SK-N-MC (cell line): Measurements from ENCODE around the gene LLGL2.

ENCODE experiments used
- DNase-seq: peaks from one replicate; pipeline ENCODE4 v3.0.0-alpha.2; 2011; ENCODE audit warnings: low read depth, low spot score
- H3K27ac ChIP-seq: fragments of 200-600 bp; sonication (generic); 2 replicates; pipeline ENCODE4 v1.5.1; 2016; ENCODE audit warnings: mixed run types
- H3K36me3 ChIP-seq: fragments of 200-600 bp; sonication (generic); 2 replicates; pipeline ENCODE4 v1.6.1; 2017; ENCODE audit warnings: antibody characterized with exemption, low read length, mixed read lengths; ENCODE audit not compliant: insufficient read depth
- H3K4me3 ChIP-seq: fragments of 200-600 bp; sonication (generic); 2 replicates; pipeline ENCODE4 v1.5.1; 2016
- H3K9ac ChIP-seq: fragments of 200-600 bp; sonication (generic); 2 replicates; pipeline ENCODE4 v1.8.0; 2017; ENCODE audit warnings: mixed run types, mixed read lengths; ENCODE audit not compliant: insufficient read length
- H3K9me3 ChIP-seq: fragments of 200-600 bp; sonication (generic); 2 replicates; pipeline ENCODE4 v1.6.1; 2017; ENCODE audit warnings: low read depth, mild to moderate bottlenecking, antibody characterized with exemption, low read length, moderate library complexity, mixed read lengths
- EZH2 ChIP-seq: fragments of 200-600 bp; sonication (generic); IDR thresholded peaks from one replicate; pipeline ENCODE4 v1.6.1; 2017; ENCODE audit warnings: antibody characterized with exemption
- FOXP2 ChIP-seq: optimal IDR thresholded peaks from 2 replicates; pipeline ENCODE3; 2011; ENCODE audit warnings: mild to moderate bottlenecking, moderate library complexity; ENCODE audit not compliant: insufficient read depth; ENCODE audit errors: extremely low read length, control extremely low read depth
- POLR2AphosphoS5 ChIP-seq: IDR thresholded peaks from 2 replicates; pipeline ENCODE4 v1.6.1; 2012; ENCODE audit warnings: mild to moderate bottlenecking, low read depth, low read length, borderline replicate concordance

LLGL2 gene

GRCh38 chr17:75587675-75588595, 62.4 kb downstream of the LLGL2 start, which contains the start of gene MYO15B:
MYO15B (plus strand) TSS chr17:75587800; CDS start chr17:75588058, 258 bp downstream.
- Histone ChIP-seq H3K4me3 (no peak within 1 kb of the TSS), H3K27ac (no peak within 1 kb of the TSS), H3K9me3 (no peaks in the 10 kb centered on the region), H3K36me3 (no peaks in the 10 kb centered on the region), H3K9ac (no peak within 1 kb of the TSS)
- no peak for DNase-seq
- TF ChIP-seq POLR2AphosphoS5 (no peak), FOXP2 (no peak), EZH2 (no peak)

- Histone ChIP-seq H3K36me3 (no peaks in the 10 kb centered on the region), H3K4me3 (no peak overlapping the region), H3K27ac (no peak overlapping the region), H3K9ac (no peak overlapping the region), H3K9me3 (no peaks in the 10 kb centered on the region)
- TF ChIP-seq EZH2 (no peak), POLR2AphosphoS5 (no peak), FOXP2 (no peak)
- DNase-seq = no peak
These were observed 63.1 kb downstream of the LLGL2 start for GRCh38 chr17:75588596-75589011.

GRCh38 chr17:75589012-75589918, 63.8 kb downstream of the LLGL2 start:
- TF ChIP-seq FOXP2 (no peak), POLR2AphosphoS5 (0 out of 2 replicates have a peak, but pooled peaks have one; percentile 31), EZH2 (no peak)
- H3K9me3 ChIP-seq = no peaks in the 10 kb centered on the region
- H3K4me3 ChIP-seq = peak overlapping the region; percentile 80
- H3K27ac ChIP-seq = no peak overlapping the region
- no peak for DNase-seq
- no peaks in the 10 kb centered on the region for H3K36me3 ChIP-seq
- peak overlapping the region; percentile 67 for H3K9ac ChIP-seq

GRCh38 chr17:75589919-75590303, 64.4 kb downstream of the LLGL2 start:
- TF ChIP-seq FOXP2 = no peak
- no peak for TF ChIP-seq POLR2AphosphoS5
- no peak for TF ChIP-seq EZH2
- Histone ChIP-seq H3K36me3 (no peaks in the 10 kb centered on the region), H3K27ac (no peak overlapping the region), H3K9me3 (no peaks in the 10 kb centered on the region), H3K9ac (peak overlapping the region; percentile 67), H3K4me3 (peak overlapping the region; percentile 80)
- no peak for DNase-seq

DNA sequence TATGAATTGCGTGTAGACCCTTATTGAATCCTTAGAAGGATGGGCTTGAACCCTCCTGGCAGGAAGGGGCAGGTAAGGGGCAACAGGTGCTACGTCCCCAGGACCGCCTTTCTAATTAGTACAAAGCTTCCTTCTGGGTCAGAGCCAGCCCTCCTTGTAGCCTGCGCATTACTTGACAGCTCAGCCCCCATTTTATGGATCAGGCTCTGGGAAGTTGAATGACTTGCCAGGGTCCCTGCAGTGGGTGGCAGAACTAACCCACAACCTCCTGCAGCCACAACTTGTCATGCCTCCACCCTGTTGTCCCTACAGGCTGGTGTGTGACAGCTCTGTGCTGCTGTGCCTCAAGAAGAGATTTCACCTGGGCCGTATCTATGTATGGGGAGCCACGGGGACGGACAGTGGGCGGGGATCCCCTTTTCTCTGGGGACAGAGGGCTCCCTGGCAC, 64.8 kb downstream of the LLGL2 start:
- no peak for DNase-seq
- no peaks in the 10 kb centered on the region for H3K9me3 ChIP-seq
- no peaks in the 10 kb centered on the region for H3K36me3 ChIP-seq
- peak overlapping the region; percentile 80; the same call in 1 of the 2 replicates for H3K4me3 ChIP-seq
- H3K9ac ChIP-seq = no peak overlapping the region
- no peak for TF ChIP-seq POLR2AphosphoS5
- TF ChIP-seq EZH2 = no peak
- TF ChIP-seq FOXP2 = no peak
- no peak overlapping the region for H3K27ac ChIP-seq

- no peak for DNase-seq
- no peaks in the 10 kb centered on the region for H3K9me3 ChIP-seq
- no peak overlapping the region for H3K9ac ChIP-seq
- H3K4me3 ChIP-seq = no peak overlapping the region
- TF ChIP-seq FOXP2 (no peak), EZH2 (no peak), POLR2AphosphoS5 (no peak)
- H3K36me3 ChIP-seq = no peaks in the 10 kb centered on the region
- H3K27ac ChIP-seq = no peak overlapping the region
These were observed 65.6 kb downstream of the LLGL2 start for GRCh38 chr17:75590849-75591721.

DNA sequence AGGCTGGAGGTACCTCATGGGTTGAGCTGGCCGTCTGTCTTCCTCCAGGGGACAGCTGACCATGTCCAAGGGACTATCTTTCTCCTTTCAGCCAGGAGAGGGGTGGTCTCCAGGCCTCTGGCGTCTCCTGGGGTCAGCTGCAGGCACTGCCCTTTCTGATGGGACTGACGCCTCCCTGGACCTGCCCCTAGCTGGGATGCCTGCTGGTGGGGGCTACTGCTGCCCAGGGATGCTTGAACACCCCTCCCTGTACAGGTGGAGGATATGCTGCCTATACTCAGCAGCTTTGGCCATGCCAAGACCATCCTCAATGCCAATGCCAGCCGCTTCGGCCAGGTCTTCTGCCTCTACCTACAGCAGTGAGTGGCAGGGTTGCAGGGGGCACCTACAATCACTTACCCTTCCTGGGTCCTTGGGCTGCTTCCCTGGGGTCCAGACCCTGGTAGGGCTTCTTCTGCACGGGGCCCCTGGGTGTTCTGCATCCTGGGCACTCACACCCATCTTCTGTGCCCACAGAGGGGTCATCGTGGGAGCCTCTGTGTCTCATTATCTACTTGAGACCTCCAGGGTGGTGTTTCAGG, 66.3 kb downstream of the LLGL2 start:
- no peak overlapping the region for H3K9ac ChIP-seq
- H3K27ac ChIP-seq = no peak overlapping the region
- no peaks in the 10 kb centered on the region for H3K36me3 ChIP-seq
- no peak overlapping the region for H3K4me3 ChIP-seq
- no peak for DNase-seq
- no peaks in the 10 kb centered on the region for H3K9me3 ChIP-seq
- TF ChIP-seq EZH2 = no peak
- no peak for TF ChIP-seq FOXP2
- no peak for TF ChIP-seq POLR2AphosphoS5
